ENCODE results near the gene NR1D2.

GRCh38 chr3:23971684-23972083 lies 26.6 kb downstream of the NR1D2 start:
- TF ChIP-seq CTCF (IDR thresholded peaks at IDR 0.05): no peak
- no peak for TF ChIP-seq IRF2 (CRISPR knock-in tag; IDR thresholded peaks at IDR 0.05; ENCODE audit: borderline replicate concordance, low read depth)
- TF ChIP-seq FOXJ3 (CRISPR knock-in tag; IDR thresholded peaks at IDR 0.05; ENCODE audit: borderline replicate concordance): no peak
- TF ChIP-seq NFYB (CRISPR knock-in tag; conservative IDR thresholded peaks at IDR 0.05; ENCODE audit: low read depth): no peak
- TF ChIP-seq, protein P1, sequence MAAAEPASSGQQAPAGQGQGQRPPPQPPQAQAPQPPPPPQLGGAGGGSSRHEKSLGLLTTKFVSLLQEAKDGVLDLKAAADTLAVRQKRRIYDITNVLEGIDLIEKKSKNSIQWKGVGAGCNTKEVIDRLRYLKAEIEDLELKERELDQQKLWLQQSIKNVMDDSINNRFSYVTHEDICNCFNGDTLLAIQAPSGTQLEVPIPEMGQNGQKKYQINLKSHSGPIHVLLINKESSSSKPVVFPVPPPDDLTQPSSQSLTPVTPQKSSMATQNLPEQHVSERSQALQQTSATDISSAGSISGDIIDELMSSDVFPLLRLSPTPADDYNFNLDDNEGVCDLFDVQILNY (CRISPR knock-in tag; IDR thresholded peaks at IDR 0.05): no peak

Measured in WTC11 (cell line).